ENCODE data around the gene ZNF343. TPM values are rescaled to one million over a fixed set of nuclear protein-coding genes. Genes with fewer than 3 reads are reported as not detected.

The ZNF343 gene
- total and polyA plus RNA-seq, 2 donors from 2014 or later: 7.9 to 12.1 TPM

DNA sequence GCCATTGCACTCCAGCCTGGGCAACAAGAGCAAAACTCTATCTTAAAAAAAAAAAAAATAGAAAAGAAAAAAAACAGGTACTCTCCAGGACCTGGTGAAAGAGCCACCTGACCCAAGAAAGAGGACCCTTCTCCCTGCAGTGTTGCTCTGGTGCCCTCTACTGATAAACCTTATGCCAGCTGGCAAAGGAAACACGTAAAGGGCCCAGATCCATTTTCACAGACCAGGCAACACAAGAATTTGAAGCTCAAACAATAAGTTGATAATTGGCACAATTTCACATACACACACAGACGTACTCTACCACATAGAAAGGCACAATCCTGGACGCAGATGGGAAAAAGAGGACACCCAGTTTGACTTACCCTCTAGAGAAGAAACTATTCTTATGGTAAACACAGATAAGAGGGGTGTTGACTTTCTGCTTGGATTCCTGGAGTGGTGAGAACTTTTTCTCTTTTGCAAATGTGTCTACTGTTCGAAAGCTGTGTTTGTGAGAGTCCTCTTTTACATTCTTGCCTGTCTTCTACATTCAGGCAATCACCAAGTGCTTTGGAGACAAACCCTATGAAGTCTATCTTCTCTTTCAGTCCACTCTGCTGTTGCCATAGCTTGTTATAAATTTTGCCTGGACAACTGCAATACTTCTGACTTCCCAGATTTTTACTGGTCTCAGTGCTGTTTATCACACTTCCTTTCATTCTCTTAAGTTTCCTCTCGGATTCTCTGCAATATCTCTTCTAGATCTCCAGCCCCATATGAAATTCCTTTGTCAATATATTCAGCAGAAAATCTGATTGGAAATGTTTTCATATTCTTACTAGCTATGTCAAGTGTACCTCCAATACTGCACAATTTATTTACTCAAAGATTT lies 31.7 kb downstream of the ZNF343 start:
- Histone ChIP-seq H3K4me3 (ENCODE audit: low read length in 3 of 3) (no peak overlapping the region), H3K9ac (ENCODE audit: low read length in 3 of 3) (no peak overlapping the region), H3K9me3 (ENCODE audit: control insufficient read depth in 2 of 3, insufficient read depth in 1 of 3, low read length in 3 of 3) (peaks cover 0 to 6% (median 0%) of the 10 kb centered on the region in 3 donors), H3K27me3 (ENCODE audit: control insufficient read depth, insufficient read depth, low read length) (no peaks in the 10 kb centered on the region), H3K4me1 (ENCODE audit: control insufficient read depth in 2 of 3, insufficient read depth in 2 of 3, low read depth in 1 of 3, low read length in 3 of 3) (no peaks in the 10 kb centered on the region), H3K27ac (ENCODE audit: low read depth in 2 of 2, low read length in 2 of 2) (no peak overlapping the region), H3K36me3 (ENCODE audit: control insufficient read depth in 2 of 3, insufficient read depth in 3 of 3, low read length in 3 of 3) (peaks cover 0 to 8% (median 0%) of the 10 kb centered on the region in 3 donors)
- intact Hi-C loops (cut with DNase I): no loop called here
- TF ChIP-seq, protein P1, sequence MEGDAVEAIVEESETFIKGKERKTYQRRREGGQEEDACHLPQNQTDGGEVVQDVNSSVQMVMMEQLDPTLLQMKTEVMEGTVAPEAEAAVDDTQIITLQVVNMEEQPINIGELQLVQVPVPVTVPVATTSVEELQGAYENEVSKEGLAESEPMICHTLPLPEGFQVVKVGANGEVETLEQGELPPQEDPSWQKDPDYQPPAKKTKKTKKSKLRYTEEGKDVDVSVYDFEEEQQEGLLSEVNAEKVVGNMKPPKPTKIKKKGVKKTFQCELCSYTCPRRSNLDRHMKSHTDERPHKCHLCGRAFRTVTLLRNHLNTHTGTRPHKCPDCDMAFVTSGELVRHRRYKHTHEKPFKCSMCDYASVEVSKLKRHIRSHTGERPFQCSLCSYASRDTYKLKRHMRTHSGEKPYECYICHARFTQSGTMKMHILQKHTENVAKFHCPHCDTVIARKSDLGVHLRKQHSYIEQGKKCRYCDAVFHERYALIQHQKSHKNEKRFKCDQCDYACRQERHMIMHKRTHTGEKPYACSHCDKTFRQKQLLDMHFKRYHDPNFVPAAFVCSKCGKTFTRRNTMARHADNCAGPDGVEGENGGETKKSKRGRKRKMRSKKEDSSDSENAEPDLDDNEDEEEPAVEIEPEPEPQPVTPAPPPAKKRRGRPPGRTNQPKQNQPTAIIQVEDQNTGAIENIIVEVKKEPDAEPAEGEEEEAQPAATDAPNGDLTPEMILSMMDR (IDR thresholded peaks at IDR 0.05; ENCODE audit: borderline replicate concordance, extremely low read depth, insufficient read depth): no peak
- no peak for DNase-seq
- no peak for FAIRE-seq

DNA sequence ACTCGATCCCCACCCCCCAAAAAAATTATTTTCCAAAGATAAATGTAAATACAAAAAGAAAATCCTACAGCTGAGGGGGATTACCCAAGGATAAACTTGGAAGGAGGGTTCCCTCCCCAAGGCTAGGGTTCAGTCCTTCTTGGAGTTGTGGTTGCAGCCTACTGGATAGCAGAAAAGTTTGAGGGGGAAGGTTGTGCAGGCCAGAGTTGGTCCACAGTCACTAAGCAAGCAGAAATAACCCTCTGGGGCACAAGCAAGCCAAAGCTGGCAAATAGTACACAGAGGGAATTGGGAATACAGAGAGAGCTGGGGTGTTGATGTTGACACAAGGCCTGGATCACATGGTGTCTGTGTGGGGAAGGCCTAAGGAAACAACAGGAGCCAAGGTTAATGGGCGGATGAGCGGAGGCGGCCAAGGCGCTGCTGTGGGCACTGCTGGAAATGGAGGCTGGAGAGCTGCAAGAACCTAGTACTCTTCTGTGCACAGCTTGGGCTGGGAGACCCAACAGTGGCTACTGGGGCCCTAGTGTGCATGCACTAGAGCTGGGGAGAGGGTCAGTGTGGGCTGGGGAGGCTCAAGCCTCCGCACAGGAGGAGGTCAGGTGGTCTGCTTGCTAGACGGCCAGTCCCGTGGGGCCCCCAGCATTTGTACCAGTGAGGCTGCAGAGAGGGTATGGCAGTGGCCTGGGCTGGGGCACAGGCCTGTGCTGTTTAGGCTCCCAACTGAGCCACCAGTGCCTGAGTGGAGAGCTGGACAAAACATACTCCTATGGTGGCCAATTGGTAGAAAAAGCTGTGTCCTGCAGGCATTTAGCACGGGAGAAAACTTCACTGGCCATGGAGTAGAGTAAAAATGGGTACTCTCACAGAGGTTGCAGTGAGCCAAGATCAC lies 32.6 kb downstream of the ZNF343 start:
- no peak for FAIRE-seq
- no peak overlapping the region for H3K27ac ChIP-seq (ENCODE audit: low read depth in 2 of 2, low read length in 2 of 2)

DNA sequence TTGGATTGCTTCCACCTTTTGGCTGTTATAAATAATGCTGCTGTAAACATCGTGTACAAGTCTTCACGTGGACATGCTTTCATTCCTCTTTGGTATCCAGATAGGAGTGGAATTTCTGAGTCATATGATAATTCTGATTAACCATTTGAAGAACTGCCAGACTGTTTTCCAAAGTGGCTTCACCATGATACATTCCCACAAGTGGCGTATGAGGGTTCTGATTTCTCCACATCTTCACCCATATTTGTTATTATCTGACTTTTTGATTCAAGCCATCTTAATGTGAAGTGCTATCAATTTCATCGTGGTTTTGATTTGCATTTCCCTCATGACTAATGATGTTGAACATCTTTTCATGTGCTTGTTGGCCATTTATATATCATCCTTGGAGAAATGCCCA lies 35.2 kb downstream of the ZNF343 start:
- no peak for DNase-seq
- intact Hi-C loops (cut with DNase I): no loop called here
- Histone ChIP-seq H3K9ac (ENCODE audit: low read length in 3 of 3) (no peak overlapping the region), H3K4me1 (ENCODE audit: control insufficient read depth in 2 of 3, insufficient read depth in 2 of 3, low read depth in 1 of 3, low read length in 3 of 3) (peaks cover 0 to 7% (median 2%) of the 10 kb centered on the region in 3 donors), H3K27me3 (ENCODE audit: control insufficient read depth, insufficient read depth, low read length) (no peaks in the 10 kb centered on the region), H3K9me3 (ENCODE audit: control insufficient read depth in 2 of 3, insufficient read depth in 1 of 3, low read length in 3 of 3) (no peaks in the 10 kb centered on the region), H3K36me3 (ENCODE audit: control insufficient read depth in 2 of 3, insufficient read depth in 3 of 3, low read length in 3 of 3) (no peaks in the 10 kb centered on the region), H3K4me3 (ENCODE audit: low read length in 3 of 3) (no peak overlapping the region), H3K27ac (ENCODE audit: low read depth in 2 of 2, low read length in 2 of 2) (no peak overlapping the region)
- FAIRE-seq: no peak
- TF ChIP-seq, protein P1 (IDR thresholded peaks at IDR 0.05; ENCODE audit: borderline replicate concordance, extremely low read depth, insufficient read depth): no peak

More for the DNA sequence above, 32.6 kb downstream of the ZNF343 start:
- H3K9me3 ChIP-seq (ENCODE audit: control insufficient read depth in 2 of 3, insufficient read depth in 1 of 3, low read length in 3 of 3): peaks cover 0 to 6% (median 0%) of the 10 kb centered on the region in 3 donors
- DNase-seq: no peak
- H3K36me3 ChIP-seq (ENCODE audit: control insufficient read depth in 2 of 3, insufficient read depth in 3 of 3, low read length in 3 of 3): no peaks in the 10 kb centered on the region
- intact Hi-C loops (cut with DNase I): no loop called here
- no peaks in the 10 kb centered on the region for H3K27me3 ChIP-seq (ENCODE audit: control insufficient read depth, insufficient read depth, low read length)
- H3K4me3 ChIP-seq (ENCODE audit: low read length in 3 of 3): no peak overlapping the region
- no peaks in the 10 kb centered on the region for H3K4me1 ChIP-seq (ENCODE audit: control insufficient read depth in 2 of 3, insufficient read depth in 2 of 3, low read depth in 1 of 3, low read length in 3 of 3)
- no peak overlapping the region for H3K9ac ChIP-seq (ENCODE audit: low read length in 3 of 3)
- TF ChIP-seq, protein P1 (IDR thresholded peaks at IDR 0.05; ENCODE audit: borderline replicate concordance, extremely low read depth, insufficient read depth): no peak
